Trophoblast cell (in vitro differentiated cells and primary cell): ENCODE data around the gene CHN2.

Experiments used
- DNase-seq, 2 donors: peaks; one replicate each; pipeline ENCODE4 v3.0.0-alpha.2; 2016
- H2AFZ ChIP-seq: 2 replicates; pipeline ENCODE4 v1.6.1; 2013; ENCODE audit warnings: low read length, moderate library complexity, mild to moderate bottlenecking; ENCODE audit not compliant: insufficient read depth, poor library complexity
- H2AK5ac ChIP-seq: 2 replicates; pipeline ENCODE4 v1.6.1; 2013; ENCODE audit warnings: mild to moderate bottlenecking, low read length
- H2BK120ac ChIP-seq: 2 replicates; pipeline ENCODE4 v1.6.1; 2013; ENCODE audit warnings: low read length, mild to moderate bottlenecking, moderate library complexity; ENCODE audit not compliant: insufficient read depth, poor library complexity
- H2BK12ac ChIP-seq: 2 replicates; pipeline ENCODE4 v1.6.1; 2013; ENCODE audit warnings: mild to moderate bottlenecking, low read length, moderate library complexity
- H2BK5ac ChIP-seq: 2 replicates; pipeline ENCODE4 v1.6.1; 2013; ENCODE audit warnings: low read length, low read depth, moderate library complexity, mild to moderate bottlenecking; ENCODE audit not compliant: poor library complexity
- H3K14ac ChIP-seq: 2 replicates; pipeline ENCODE4 v1.6.1; 2013; ENCODE audit warnings: mild to moderate bottlenecking, low read length
- H3K18ac ChIP-seq: 2 replicates; pipeline ENCODE4 v1.6.1; 2013; ENCODE audit warnings: mild to moderate bottlenecking, low read length
- H3K23ac ChIP-seq: 2 replicates; pipeline ENCODE4 v1.6.1; 2013; ENCODE audit warnings: low read length
- H3K27ac ChIP-seq: 2 replicates; pipeline ENCODE4 v1.5.1; 2013; ENCODE audit warnings: low read depth, mild to moderate bottlenecking, inconsistent platforms, low read length, moderate library complexity
- H3K27me3 ChIP-seq: 2 replicates; pipeline ENCODE4 v1.6.1; 2013; ENCODE audit warnings: inconsistent platforms, mild to moderate bottlenecking, low read length, moderate library complexity; ENCODE audit not compliant: insufficient read depth
- H3K36me3 ChIP-seq, 2 experiments: 1 replicate in 1 of 2; 2 replicates in 1 of 2; pipeline ENCODE4 v1.6.1; 2013; ENCODE audit warnings: low read length in 2 of 2, mild to moderate bottlenecking in 2 of 2, moderate library complexity in 1 of 2; ENCODE audit not compliant: insufficient read depth in 2 of 2, control insufficient read depth in 1 of 2
- H3K4ac ChIP-seq: 2 replicates; pipeline ENCODE4 v1.6.1; 2013; ENCODE audit warnings: low read depth, mild to moderate bottlenecking, low read length, moderate library complexity
- H3K4me1 ChIP-seq, 2 experiments: 1 replicate in 1 of 2; 2 replicates in 1 of 2; pipeline ENCODE4 v1.6.1; 2013; ENCODE audit warnings: low read length in 2 of 2, mild to moderate bottlenecking in 2 of 2, moderate library complexity in 1 of 2; ENCODE audit not compliant: insufficient read depth in 2 of 2, control insufficient read depth in 1 of 2
- H3K4me2 ChIP-seq: 2 replicates; pipeline ENCODE4 v1.6.1; 2013; ENCODE audit warnings: inconsistent platforms, mild to moderate bottlenecking, low read length, moderate library complexity
- H3K4me3 ChIP-seq: 2 replicates; pipeline ENCODE4 v1.5.1; 2013; ENCODE audit warnings: mild to moderate bottlenecking, low read depth, low read length, inconsistent platforms
- H3K79me1 ChIP-seq: one replicate; pipeline ENCODE4 v1.6.1; 2013; ENCODE audit warnings: low read length
- H3K79me2 ChIP-seq: 2 replicates; pipeline ENCODE4 v1.6.1; 2013; ENCODE audit warnings: low read length, mild to moderate bottlenecking; ENCODE audit not compliant: control insufficient read depth, insufficient read depth, poor library complexity
- H3K9ac ChIP-seq: 2 replicates; pipeline ENCODE4 v1.6.1; 2013; ENCODE audit warnings: mild to moderate bottlenecking, low read length
- H3K9me3 ChIP-seq: 2 replicates; pipeline ENCODE4 v1.6.1; 2013; ENCODE audit warnings: low read depth, mild to moderate bottlenecking, control low read depth, inconsistent platforms, low read length; ENCODE audit not compliant: insufficient read depth
- H4K12ac ChIP-seq: 2 replicates; pipeline ENCODE4 v1.6.1; 2013; ENCODE audit warnings: low read depth, mild to moderate bottlenecking, low read length, moderate library complexity
- H4K8ac ChIP-seq: 2 replicates; pipeline ENCODE4 v1.6.1; 2013; ENCODE audit warnings: low read depth, mild to moderate bottlenecking, low read length, moderate library complexity
- H4K91ac ChIP-seq: one replicate; pipeline ENCODE4 v1.6.1; 2013; ENCODE audit warnings: low read depth, mild to moderate bottlenecking, low read length, moderate library complexity
- WGBS: extraction: QIAGEN DNeasy Blood & Tissue Kit; methylation state at CpG from one replicate; pipeline ENCODE4 v1.1.7; 2013; ENCODE audit warnings: missing lambda C conversion rate; ENCODE audit not compliant: insufficient read length, insufficient coverage; ENCODE audit errors: extremely low coverage; 5-methylcytosine and 5-hydroxymethylcytosine counted together

CHN2 gene

DNA sequence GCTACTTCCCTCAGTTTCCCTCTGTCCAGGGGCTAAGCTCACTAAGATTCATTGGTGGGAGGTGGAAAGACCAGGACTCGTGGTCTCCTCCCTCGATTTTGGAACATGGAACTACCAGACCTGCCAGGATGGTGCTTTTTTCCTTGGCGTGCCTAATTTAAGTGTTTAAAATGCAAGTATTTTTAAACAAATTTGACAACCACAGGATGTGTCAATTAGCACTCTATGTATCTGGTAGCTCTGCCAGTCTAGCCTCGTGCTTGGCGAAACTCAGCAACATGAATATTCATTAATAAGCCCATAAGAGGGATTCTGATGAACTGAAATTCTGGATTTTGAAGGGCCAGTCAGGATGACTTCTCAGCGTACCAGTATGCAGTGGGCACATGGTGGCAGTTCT, 224.1 kb downstream of the CHN2 start:
- H3K4me2 ChIP-seq, result no peak overlapping the region
- no peak overlapping the region for H2BK120ac ChIP-seq
- H4K8ac ChIP-seq, result no peak overlapping the region
- H3K79me2 ChIP-seq, result peaks cover 2% of the 10 kb centered on the region
- H2AK5ac ChIP-seq, result no peak overlapping the region
- DNase-seq, result no peak
- H3K9me3 ChIP-seq, result no peaks in the 10 kb centered on the region
- no peak overlapping the region for H4K91ac ChIP-seq
- H3K23ac ChIP-seq, result no peak overlapping the region
- no peak overlapping the region for H3K18ac ChIP-seq
- H3K9ac ChIP-seq, result no peak overlapping the region
- peaks cover 3 to 4% of the 10 kb centered on the region in 2 experiments for H3K4me1 ChIP-seq
- H3K4ac ChIP-seq, result no peak overlapping the region
- H3K36me3 ChIP-seq, result peaks cover 10% of the 10 kb centered on the region in 2 experiments
- H3K27me3 ChIP-seq, result no peaks in the 10 kb centered on the region
- no peaks in the 10 kb centered on the region for H3K79me1 ChIP-seq
- H2BK12ac ChIP-seq, result no peak overlapping the region
- H4K12ac ChIP-seq, result no peak overlapping the region
- no CpG with 5 or more reads among the region's 6 CpGs for WGBS
- H2BK5ac ChIP-seq, result no peak overlapping the region
- H2AFZ ChIP-seq, result no peak overlapping the region
- no peak overlapping the region for H3K4me3 ChIP-seq
- H3K27ac ChIP-seq, result no peak overlapping the region
- no peak overlapping the region for H3K14ac ChIP-seq

DNA sequence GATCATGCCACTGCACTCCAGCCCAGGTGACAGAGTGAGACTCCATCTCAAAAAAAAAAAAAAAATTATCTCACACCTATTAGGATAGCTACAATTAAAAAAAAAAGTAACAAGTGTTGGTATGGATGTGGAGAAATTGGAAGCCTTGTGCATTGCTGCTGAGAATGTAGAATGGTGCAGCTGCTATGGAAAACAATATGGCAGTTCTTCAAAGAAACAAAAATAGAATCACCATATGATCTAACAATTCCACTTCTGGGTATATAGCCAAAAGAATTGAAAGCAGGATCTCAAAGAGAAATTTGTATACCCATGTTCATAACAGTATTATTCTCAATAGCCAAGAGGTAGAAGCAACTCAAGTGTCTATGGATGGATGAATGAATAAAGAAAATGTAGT, 225.4 kb downstream of the CHN2 start:
- no peak overlapping the region for H4K12ac ChIP-seq
- no peak overlapping the region for H3K4ac ChIP-seq
- no peak overlapping the region for H4K91ac ChIP-seq
- DNase-seq, result no peak
- H3K27me3 ChIP-seq, result no peaks in the 10 kb centered on the region
- no peak overlapping the region for H3K14ac ChIP-seq
- peaks cover 3 to 4% of the 10 kb centered on the region in 2 experiments for H3K4me1 ChIP-seq
- no peaks in the 10 kb centered on the region for H3K79me1 ChIP-seq
- no peak overlapping the region for H3K9ac ChIP-seq
- H3K9me3 ChIP-seq, result no peaks in the 10 kb centered on the region
- no peak overlapping the region for H2AFZ ChIP-seq
- no peak overlapping the region for H2AK5ac ChIP-seq
- no peak overlapping the region for H3K27ac ChIP-seq
- no peak overlapping the region for H3K18ac ChIP-seq
- no peak overlapping the region for H3K4me2 ChIP-seq
- H2BK12ac ChIP-seq, result no peak overlapping the region
- peaks cover 4 to 7% of the 10 kb centered on the region in 2 experiments for H3K36me3 ChIP-seq
- no peak overlapping the region for H2BK5ac ChIP-seq
- no peak overlapping the region for H3K23ac ChIP-seq
- H3K79me2 ChIP-seq, result peaks cover 2% of the 10 kb centered on the region
- H3K4me3 ChIP-seq, result no peak overlapping the region
- no peak overlapping the region for H4K8ac ChIP-seq
- no peak overlapping the region for H2BK120ac ChIP-seq

DNA sequence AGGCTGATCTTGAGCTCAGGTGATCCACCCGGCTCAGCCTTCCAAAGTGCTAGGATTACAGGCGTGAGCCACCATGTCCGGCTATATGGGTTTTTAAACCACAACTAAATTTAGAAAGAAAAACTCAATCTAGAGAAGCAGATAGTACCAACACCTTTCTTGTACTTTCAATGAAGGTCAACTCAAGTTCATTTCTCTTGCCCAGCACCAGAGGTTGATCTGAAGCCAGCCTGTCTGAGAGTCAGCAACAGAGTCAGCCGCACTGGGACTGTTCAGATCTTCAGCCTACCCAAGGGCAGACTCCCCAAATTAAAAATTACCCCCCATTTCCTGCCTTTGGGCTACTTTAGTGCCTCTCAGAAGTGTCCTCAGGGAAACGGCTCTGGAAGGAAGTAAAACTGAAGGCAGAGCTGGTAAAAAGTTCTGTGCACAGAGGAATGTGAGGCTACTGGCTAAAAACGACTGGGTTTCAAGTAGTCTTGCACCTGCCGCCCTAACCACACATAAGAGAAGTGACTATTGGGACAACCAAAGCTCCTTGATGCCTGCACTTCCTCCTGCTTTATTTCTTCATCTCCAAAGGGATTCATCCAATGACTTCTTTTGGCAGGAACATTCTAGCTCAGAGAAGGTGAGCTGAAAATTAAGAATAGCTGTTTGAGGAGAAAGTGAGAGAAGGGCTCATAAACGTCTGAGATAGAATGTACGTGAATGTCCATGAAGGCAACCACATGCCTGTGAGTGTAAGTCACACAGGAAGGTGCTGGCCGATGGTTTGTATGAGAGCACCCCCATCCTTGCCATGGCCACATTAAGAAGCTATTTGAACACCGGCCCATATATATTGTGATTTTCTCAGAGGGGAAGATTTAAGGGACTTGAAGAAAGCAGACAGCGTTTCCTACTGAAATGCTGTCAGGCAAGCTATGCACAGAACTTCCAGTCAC, 226.7 kb downstream of the CHN2 start:
- Histone ChIP-seq H3K14ac (no peak overlapping the region), H2BK120ac (no peak overlapping the region), H3K18ac (no peak overlapping the region), H3K4me2 (no peak overlapping the region), H3K9ac (no peak overlapping the region), H3K4me3 (no peak overlapping the region), H3K4me1 (peaks cover 3 to 4% of the 10 kb centered on the region in 2 experiments), H3K27ac (no peak overlapping the region), H2AFZ (no peak overlapping the region), H3K27me3 (no peaks in the 10 kb centered on the region), H2BK12ac (no peak overlapping the region), H2AK5ac (no peak overlapping the region), H3K4ac (no peak overlapping the region), H4K8ac (no peak overlapping the region), H3K36me3 (peaks cover 4 to 7% of the 10 kb centered on the region in 2 experiments), H4K12ac (no peak overlapping the region), H3K79me2 (peaks cover 2% of the 10 kb centered on the region), H2BK5ac (no peak overlapping the region), H3K79me1 (no peaks in the 10 kb centered on the region), H3K9me3 (no peaks in the 10 kb centered on the region), H3K23ac (no peak overlapping the region), H4K91ac (no peak overlapping the region)
- no CpG with 5 or more reads among the region's 12 CpGs for WGBS
- peak; percentile 45 to 75 for DNase-seq

DNA sequence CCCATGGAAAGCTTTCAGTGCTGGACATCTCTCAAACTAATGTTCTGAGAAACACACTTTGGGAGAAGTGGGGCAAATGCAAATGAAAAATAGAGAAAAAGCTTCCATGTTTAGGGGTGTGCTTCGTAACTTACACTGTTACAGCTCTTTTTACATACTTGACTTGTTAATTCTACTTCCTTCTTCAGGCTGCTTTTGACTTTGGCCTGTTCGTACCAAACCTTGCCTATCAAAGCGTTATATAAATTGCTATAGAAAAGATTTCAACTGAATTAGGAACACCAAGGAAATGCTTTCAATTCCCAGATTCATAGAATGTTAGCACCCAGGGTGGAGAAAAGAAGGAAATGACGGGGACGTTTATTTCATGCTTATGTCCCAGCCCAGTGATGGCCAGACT, 228.3 kb downstream of the CHN2 start:
- no peak for DNase-seq
- no peaks in the 10 kb centered on the region for H3K79me2 ChIP-seq

More for the DNA sequence above, 228.3 kb downstream of the CHN2 start:
- Histone ChIP-seq H3K27ac (no peak overlapping the region), H3K4ac (no peak overlapping the region), H2AFZ (no peak overlapping the region), H2BK120ac (no peak overlapping the region), H3K4me2 (no peak overlapping the region), H3K4me3 (no peak overlapping the region), H2BK5ac (no peak overlapping the region), H3K27me3 (no peaks in the 10 kb centered on the region), H3K23ac (no peak overlapping the region), H4K12ac (no peak overlapping the region), H3K4me1 (peaks cover 3 to 4% of the 10 kb centered on the region in 2 experiments), H4K91ac (no peak overlapping the region), H3K14ac (no peak overlapping the region), H3K18ac (no peak overlapping the region), H4K8ac (no peak overlapping the region), H3K36me3 (peaks cover 0 to 7% of the 10 kb centered on the region in 2 experiments), H2AK5ac (no peak overlapping the region), H3K9me3 (no peaks in the 10 kb centered on the region), H3K79me1 (no peaks in the 10 kb centered on the region), H2BK12ac (no peak overlapping the region), H3K9ac (no peak overlapping the region)
- no CpG with 5 or more reads among the region's 5 CpGs for WGBS
